Astrocyte (in vitro differentiated cells and primary cell): ENCODE data around the gene PCK2.

Experiments used
- EZH2 ChIP-seq: IDR thresholded peaks from 2 replicates; pipeline ENCODE4 v1.6.1; 2012; ENCODE audit warnings: mild to moderate bottlenecking, low read length, inconsistent platforms; ENCODE audit not compliant: insufficient read depth
- TF ChIP-seq, protein P1 (sequence below): IDR thresholded peaks from 2 replicates; pipeline ENCODE4 v1.5.1; 2011; ENCODE audit warnings: low read depth, mild to moderate bottlenecking, inconsistent platforms, low read length, moderate library complexity; ENCODE audit not compliant: insufficient read depth

DNA sequence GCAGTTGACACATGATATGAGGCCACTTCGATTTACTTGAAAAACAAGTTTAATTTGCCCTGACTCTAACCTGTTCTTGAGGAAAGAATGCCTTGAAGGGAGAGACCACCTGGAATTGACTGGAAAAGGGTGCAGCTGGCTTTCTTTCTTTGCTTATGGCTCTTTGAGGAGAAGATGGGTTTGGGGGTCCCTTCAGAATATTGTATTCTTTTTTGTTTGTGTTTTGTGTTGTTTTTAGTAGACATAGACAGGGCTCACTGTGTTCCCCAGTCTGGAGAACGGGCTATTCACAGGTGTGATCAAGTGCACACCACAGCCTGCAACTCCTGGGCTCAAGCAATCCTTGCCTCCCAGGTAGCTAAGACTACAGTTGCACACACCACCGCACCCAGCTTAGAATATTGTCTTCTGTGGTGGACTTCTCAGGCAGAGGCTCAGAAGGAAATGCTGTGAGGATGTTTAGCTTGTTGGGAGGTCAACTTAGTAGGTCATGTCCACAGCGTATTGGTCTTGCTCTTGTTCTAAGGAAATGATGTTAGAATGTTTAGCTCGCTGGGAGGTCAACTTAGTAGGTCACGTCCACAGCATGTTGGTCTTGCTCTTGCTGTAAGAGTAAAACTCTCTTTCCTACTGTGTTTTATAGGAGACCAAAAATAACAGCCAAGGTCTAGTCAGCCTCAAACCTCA is 22.2 kb downstream of the PCK2 start:
- TF ChIP-seq, protein P1, sequence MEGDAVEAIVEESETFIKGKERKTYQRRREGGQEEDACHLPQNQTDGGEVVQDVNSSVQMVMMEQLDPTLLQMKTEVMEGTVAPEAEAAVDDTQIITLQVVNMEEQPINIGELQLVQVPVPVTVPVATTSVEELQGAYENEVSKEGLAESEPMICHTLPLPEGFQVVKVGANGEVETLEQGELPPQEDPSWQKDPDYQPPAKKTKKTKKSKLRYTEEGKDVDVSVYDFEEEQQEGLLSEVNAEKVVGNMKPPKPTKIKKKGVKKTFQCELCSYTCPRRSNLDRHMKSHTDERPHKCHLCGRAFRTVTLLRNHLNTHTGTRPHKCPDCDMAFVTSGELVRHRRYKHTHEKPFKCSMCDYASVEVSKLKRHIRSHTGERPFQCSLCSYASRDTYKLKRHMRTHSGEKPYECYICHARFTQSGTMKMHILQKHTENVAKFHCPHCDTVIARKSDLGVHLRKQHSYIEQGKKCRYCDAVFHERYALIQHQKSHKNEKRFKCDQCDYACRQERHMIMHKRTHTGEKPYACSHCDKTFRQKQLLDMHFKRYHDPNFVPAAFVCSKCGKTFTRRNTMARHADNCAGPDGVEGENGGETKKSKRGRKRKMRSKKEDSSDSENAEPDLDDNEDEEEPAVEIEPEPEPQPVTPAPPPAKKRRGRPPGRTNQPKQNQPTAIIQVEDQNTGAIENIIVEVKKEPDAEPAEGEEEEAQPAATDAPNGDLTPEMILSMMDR = no peak
- no peak for TF ChIP-seq EZH2
